Epithelial cell of esophagus (primary cell): ENCODE data around the gene GPR146.
"Not testable (repeated sequence)": the region's sequence is repeated elsewhere in the genome, so short reads cannot be mapped to it uniquely, and the experiment has no call there.

Experiments used
- DNase-seq: peaks from one replicate; pipeline ENCODE4 v3.0.0; 2010; ENCODE audit warnings: low read depth
- H3K4me3 ChIP-seq: 2 replicates; pipeline ENCODE4 v1.5.1; 2011; ENCODE audit warnings: mild to moderate bottlenecking, low read length, control low read depth
- CTCF ChIP-seq: IDR thresholded peaks from 2 replicates; pipeline ENCODE4 v1.5.1; 2011; ENCODE audit warnings: low read depth, mild to moderate bottlenecking, low read length, control low read depth, inconsistent platforms; ENCODE audit not compliant: insufficient read depth; ENCODE audit errors: missing control alignments

Gene GPR146

DNA sequence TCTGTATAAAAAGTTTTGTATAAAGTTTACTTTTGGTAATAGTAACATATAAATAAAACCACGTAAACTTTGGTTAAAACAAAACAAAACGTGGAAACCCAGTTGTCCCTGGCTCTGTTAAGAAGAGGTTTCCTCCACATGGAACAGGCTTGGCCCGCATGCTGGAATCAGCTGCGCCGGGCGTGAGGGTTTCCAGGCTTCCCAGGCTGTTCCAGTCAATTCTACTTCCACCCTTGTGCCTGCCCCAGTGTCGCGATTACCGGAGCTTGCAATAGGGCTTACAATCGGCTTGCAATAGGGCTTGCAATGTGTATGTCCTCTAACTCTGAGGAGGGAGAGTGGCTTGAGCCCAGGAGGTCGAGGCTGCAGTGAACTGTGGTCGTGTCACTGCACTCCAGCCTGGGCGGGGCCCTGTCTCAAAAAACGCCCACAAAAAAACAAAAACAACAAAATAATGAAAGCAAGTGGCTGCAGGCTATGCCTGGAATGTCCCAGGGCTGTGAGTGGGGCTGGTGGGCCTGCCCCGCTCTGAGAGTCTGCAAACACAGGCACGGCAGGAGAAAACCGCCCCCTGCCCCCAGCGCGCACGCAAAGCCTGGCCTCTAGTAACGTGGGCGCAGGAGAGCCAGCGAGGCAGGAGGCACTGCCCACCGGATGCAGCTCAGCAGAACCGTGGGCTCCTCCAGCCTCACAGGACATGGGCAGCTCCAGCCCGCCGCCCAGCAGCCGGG lies 45.0 kb upstream of the GPR146 start:
- no peak for DNase-seq
- no peak for TF ChIP-seq CTCF
- H3K4me3 ChIP-seq: no peak overlapping the region

DNA sequence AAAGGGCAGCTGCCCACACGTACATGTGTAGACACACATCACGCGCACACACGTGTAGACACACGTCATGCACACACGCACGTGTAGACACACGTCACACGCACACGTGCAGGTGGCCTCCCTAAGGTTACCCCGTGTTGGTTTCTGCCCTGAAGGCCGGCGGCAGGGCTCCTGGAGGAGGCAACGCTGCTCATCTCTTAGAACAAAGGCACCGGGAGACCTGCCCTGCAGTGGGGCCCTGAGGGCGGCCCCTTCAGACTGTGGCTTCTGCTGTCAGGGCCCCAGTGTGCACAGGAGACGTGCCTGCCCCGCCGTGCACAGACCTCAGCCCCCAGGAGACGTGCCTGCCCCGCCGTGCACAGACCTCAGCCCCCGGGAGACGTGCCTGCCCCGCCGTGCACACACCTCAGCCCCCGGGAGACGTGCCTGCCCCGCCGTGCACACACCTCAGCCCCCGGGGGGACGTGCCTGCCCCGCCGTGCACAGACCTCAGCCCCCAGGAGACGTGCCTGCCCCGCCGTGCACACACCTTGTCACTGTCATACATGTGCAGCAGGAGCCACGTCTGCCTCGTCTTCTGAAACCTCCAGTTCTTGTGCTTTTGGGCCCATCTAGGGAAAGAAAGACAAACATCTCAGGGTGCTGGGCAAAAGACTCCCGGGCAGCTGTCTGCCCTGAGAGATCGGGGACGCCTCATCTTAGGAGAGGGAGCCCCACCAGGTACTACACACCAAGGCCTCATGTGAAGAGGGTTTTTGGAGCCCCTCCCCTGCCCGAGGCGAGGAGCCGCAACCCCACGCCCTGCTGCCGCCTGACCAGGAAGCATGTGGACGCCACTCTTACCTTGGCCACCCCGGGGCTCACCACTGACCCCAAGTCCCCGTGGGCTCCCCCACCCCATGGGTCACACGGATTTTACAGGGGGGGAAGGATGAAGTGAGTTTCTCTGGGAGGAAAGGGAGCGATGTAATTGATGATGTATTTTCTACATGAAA lies 44.1 kb upstream of the GPR146 start:
- H3K4me3 ChIP-seq: no peak overlapping the region
- no peak for DNase-seq
- no peak for TF ChIP-seq CTCF

GRCh38 chr7:1001069-1001770 lies 43.1 kb upstream of the GPR146 start:
- not testable (repeated sequence) for DNase-seq, H3K4me3 ChIP-seq

DNA sequence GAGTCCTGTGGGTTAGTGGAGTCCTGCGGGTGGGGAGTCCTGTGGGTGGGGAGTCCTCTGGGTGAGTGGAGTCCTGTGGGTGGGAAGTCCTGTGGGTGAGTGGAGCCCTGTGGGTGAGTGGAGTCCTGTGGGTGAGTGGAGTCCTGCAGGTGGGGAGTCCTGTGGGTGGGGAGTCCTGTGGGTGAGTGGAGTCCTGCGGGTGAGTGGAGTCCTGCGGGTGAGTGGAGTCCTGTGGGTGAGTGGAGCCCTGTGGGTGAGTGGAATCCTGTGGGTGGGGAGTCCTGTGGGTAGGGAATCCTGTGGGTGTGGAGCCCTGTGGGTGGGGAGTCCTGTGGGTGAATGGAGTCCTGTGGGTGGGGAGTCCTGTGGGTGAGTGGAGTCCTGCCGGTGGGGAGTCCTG lies 42.3 kb upstream of the GPR146 start:
- not testable (repeated sequence) for DNase-seq

GRCh38 chr7:1002445-1002844 lies 41.9 kb upstream of the GPR146 start:
- not testable (repeated sequence) for H3K4me3 ChIP-seq, DNase-seq

More for the DNA sequence above, 42.3 kb upstream of the GPR146 start:
- not testable (repeated sequence) for H3K4me3 ChIP-seq

GRCh38 chr7:1004018-1004852 lies 40.1 kb upstream of the GPR146 start:
- DNase-seq: no peak
- no peak for TF ChIP-seq CTCF
- H3K4me3 ChIP-seq: no peak overlapping the region

DNA sequence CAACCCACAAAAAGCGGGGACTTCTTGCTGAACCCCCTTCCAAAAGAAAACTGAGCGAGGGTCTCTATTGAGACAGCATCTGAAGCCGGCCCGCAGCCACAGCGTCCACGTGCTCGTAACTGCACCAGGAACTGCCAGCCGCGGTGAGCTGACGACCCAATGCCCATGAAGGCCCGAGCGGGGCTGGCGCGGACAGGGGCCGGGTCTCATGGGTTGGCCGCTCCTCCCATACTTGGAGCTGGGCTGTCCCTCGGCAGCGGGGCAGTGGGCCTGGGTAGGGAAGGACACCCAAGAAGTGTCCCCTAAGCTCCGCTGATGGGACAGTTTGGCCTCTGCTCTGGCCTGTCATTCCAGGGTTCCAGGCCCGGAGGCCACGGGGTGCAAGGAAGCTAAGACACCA lies 39.0 kb upstream of the GPR146 start:
- no peak for DNase-seq
- no peak overlapping the region for H3K4me3 ChIP-seq
- TF ChIP-seq CTCF: no peak

DNA sequence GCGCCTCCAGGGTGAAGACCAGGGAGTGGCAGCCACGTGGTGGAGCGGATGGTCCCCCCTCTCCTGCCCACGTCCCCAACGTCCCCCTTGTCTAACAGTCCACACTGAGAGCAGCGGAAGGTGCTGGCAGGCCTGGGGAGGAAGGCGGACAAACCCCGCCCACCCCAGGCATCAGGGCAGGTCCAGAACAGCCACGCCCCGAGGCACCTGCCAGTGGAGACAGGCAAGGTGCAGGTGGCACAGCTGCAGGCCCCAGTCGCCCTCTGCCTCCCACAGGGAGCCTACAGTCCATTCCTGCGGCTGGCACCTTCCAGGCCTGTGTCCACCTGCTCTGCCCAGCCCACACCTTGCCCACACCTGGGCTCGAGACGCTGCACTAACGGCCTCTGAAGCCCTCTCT lies 36.4 kb upstream of the GPR146 start:
- no peak for TF ChIP-seq CTCF
- DNase-seq: peak; percentile 38
- H3K4me3 ChIP-seq: no peak overlapping the region
